HG02981 (cell line): ENCODE data around the gene FAHD2B.
"Not testable (repeated sequence)": the region's sequence is repeated elsewhere in the genome, so short reads cannot be mapped to it uniquely, and the experiment has no call there.

Experiments
- ATAC-seq: cut with Tn5 transposase; IDR thresholded peaks from one replicate; pipeline ENCODE4 v1.9.1; 2021; ENCODE audit warnings: mild to moderate bottlenecking, moderate library complexity; ENCODE audit not compliant: unreplicated experiment

The FAHD2B gene, protein sequence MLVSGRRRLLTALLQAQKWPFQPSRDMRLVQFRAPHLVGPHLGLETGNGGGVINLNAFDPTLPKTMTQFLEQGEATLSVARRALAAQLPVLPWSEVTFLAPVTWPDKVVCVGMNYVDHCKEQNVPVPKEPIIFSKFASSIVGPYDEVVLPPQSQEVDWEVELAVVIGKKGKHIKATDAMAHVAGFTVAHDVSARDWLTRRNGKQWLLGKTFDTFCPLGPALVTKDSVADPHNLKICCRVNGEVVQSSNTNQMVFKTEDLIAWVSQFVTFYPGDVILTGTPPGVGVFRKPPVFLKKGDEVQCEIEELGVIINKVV

GRCh38 chr2:97094772-97095611 is at the start of gene FAHD2B:
FAHD2B (minus strand) TSS chr2:97094882; CDS start chr2:97091706, 3,176 bp downstream.
- peak; percentile 81 for ATAC-seq

DNA sequence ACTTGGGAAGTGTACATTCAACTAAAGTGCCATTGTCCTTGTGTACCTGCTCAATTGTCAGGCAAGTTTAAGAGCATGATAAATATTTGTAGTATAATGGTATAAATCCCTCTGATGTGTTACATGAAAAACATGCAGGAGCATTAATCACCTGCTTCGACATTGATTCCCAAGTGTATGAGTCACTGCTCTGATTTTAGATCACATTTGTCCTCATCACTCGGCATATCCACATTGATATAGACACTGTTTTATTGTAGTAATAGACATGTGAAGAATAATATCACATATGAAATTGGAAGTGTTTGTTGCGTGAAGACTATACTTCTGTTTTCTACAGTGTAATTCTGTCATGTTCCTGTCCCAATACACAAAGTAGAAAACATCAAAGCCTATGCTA is 49.3 kb upstream of the FAHD2B start:
- ATAC-seq = not testable (repeated sequence)

GRCh38 chr2:97129090-97129489 is 34.4 kb upstream of the FAHD2B start:
- not testable (repeated sequence) for ATAC-seq

GRCh38 chr2:97113882-97114255 is 19.2 kb upstream of the FAHD2B start:
- peak; percentile 6 for ATAC-seq

DNA sequence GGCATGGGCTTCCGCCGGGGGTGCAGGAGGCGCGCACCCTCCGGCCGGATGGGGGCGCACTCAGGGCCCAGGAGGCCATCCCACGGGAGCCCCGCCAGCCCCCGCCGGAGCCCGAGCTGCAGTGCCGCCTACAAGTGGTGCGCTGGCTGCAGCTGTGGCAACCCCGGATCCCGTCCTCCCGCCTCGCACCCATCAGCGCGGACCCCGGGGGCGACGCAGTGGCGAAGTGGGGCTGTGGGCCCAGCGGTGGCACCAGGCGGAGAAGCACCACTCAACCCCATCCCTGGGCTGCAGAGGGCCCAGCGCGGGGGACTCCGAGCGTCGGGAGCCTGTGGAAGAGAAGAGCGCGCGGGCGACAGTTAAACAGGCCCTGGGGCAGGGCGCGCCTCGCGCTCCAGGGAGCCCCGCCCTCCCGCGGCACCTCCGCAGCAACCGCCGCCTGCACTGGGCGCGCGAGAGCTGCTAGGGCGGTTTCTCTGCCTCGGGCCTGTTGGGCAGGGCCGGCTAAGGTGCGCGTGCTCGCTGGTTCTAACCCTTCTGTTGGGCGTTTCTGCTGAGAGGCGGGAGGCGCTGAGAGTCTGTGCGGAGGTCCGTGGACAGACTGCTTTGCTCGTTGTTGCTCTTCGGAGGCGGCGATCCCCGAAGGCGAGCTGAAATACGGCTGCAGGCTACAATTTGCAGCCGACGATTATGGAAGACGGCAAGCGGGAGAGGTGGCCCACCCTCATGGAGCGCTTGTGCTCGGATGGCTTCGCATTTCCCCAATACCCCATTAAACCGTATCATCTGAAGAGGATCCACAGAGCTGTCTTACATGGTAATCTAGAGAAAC is 18.6 kb upstream of the FAHD2B start, which contains the start of gene ANKRD36:
ANKRD36 (plus strand) TSS at position 104 of the 832 bp plus-strand sequence; CDS start at position 691, 587 bp downstream.
- peak; percentile 96 for ATAC-seq

GRCh38 chr2:97112320-97113049 is 17.8 kb upstream of the FAHD2B start:
- ATAC-seq = not testable (repeated sequence)

DNA sequence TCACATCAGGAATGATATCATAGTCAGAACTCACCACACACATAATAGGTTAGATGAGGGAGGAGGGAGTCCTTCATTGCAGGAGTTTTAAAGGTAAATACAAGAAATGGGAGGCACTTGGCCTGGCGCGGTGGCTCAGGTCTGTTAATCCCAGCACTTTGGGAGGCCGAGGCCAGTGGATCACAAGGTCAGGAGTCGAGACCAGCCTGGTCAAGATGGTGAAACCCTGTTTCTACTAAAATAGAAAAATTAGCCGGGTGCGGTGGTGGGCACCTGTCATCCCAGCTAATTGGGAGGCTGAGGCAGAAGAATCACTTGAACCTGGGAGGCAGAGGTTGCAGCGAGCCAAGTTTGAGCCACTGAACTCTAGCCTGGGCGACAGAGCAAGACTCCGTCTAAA is 16.6 kb upstream of the FAHD2B start:
- not testable (repeated sequence) for ATAC-seq

GRCh38 chr2:97106878-97107277 is 12.2 kb upstream of the FAHD2B start:
- not testable (repeated sequence) for ATAC-seq

DNA sequence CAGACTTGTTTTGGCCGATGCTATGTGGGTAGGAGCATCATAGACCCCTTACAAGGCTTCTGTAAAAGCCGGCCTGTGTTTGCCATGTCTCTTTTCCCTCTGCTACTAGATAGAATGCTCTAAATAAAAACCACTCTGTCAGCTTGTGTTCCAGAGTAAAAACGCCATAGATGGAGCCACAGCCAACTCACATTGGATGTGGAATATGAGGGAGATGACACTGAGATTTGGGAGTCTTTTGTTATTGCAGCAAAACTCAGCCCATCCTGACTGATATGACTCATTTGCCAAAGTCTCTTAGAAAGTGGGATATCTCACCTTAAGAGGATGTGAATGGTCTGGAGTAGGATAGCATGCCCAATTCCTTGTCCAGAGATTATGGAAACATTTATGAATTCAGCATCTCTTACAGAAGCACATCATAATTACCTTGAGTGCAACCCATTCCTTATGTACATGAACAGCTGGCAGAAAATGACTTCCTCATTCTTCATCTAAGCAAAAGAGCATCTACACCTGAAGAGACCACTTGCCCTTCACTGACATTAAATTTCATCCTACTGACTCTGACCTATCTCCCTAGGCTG is 4.2 kb upstream of the FAHD2B start:
- not testable (repeated sequence) for ATAC-seq

GRCh38 chr2:97095661-97096060 is 979 bp upstream of the FAHD2B start:
- ATAC-seq = no peak

GRCh38 chr2:97093983-97094771 is 505 bp downstream of the FAHD2B start:
- not testable (repeated sequence) for ATAC-seq

- not testable (repeated sequence) for ATAC-seq
Observed at GRCh38 chr2:97092946-97093345, 1.7 kb downstream of the FAHD2B start.

DNA sequence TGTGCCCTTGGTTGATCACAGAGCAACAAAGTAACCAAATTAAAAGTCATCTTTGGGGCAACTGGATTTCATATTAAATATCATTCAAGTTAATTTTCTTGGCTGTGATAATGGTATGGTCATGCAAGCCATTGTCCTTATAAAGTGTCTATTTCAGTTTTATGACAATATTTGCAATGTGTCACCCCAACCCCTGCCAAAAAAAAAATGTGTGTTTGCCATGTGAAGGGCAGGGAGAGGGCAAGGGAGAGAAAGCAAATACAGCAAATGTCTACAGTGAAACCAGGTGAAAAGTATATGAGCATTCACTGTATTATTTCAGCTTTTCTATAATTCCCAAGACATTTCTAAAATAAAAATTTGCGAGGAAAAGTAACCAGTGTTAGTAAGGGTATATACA is 6.0 kb downstream of the FAHD2B start:
- not testable (repeated sequence) for ATAC-seq

DNA sequence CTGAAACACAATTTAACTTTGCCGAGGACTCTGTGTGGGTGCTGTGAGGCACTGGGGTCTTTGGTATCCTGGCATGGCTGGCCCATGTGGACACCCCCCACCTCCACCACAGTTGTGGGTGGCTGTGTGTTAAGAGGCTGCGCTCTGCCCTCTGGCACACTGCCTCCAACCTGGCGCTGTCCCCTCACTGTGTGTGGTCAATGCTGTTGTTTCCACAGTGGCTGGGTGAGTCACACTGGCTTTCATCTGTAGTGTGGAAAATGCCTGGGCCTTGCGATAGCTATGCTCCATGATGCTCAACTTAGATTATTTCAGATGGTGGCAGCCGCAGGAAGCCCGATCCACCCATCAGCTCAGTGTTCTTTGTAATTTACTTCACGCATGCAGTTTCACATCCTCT is 9.6 kb downstream of the FAHD2B start:
- not testable (repeated sequence) for ATAC-seq

- not testable (repeated sequence) for ATAC-seq
Observed at GRCh38 chr2:97083516-97083915, 11.2 kb downstream of the FAHD2B start.

- ATAC-seq = not testable (repeated sequence)
Observed at GRCh38 chr2:97082206-97082605, 12.5 kb downstream of the FAHD2B start.

DNA sequence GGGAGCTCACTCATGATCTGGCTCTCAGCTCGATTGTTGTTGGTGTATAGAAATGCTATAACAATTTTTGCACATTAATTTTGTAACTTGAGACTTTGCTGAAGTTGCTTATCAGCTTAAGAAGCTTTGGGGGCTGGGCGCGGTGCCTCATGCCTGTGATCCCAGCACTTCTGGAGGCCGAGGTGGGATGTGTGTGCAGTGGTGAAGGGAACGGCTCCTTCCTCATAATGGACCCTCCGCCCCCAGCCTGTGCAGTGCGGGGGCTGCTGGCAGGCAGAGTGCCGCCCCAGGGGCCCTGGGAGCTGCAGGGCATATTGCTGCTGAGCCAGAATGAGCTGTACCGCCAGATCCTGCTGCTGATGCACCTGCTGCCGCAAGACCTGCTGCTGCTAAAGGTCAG is 13.8 kb downstream of the FAHD2B start:
- not testable (repeated sequence) for ATAC-seq

DNA sequence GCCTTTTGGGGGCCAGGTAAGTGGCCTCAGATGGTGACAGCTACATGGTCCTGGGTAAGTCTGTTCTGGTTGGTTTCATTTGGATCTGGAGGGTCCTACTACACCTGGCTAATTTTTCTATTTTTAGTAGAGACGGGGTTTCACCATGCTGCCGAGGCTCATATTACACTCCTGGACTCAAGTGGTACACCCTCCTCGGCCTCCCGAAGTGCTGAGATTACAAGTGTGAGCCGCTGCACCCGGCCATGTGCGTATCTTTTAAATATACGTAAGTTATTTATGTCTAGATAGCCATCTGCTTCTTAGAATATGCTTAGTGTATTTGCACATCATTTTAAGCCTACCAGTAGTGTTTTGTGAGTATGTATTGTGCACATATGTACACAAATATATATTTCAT is 17.5 kb downstream of the FAHD2B start:
- ATAC-seq = not testable (repeated sequence)

DNA sequence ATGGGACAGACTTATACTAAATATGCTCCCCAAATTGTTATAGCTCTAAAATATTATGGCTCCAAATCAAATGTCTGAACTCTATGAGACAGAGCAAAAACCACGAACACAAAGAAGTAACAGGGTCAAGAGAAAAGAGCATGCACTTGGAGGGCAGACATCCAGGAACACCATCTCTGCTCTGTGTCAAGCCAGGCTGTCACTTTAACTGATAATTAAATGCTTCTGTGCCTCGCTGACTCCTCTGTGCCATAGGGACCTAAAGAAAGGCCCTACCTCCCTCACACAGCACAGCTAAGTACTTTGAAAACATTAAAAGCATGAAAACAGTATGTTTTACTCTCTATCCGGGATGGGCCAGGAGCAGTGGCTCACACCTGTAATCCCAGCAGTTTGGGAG is 23.8 kb downstream of the FAHD2B start:
- not testable (repeated sequence) for ATAC-seq
